Spinal cord (tissue), 4 donors: Measurements from ENCODE around the gene AFG3L2. TPM values are rescaled to one million over a fixed set of nuclear protein-coding genes. Genes with fewer than 3 reads are reported as not detected.

Experiments used
- polyA plus RNA-seq, 2 donors: library from polyadenylated mRNA; unstranded; fragments of 120-200 nt; gene quantifications; one replicate each; pipeline ENCODE4 v1.2.1, GENCODE V29; 2013; ENCODE audit not compliant: insufficient read length in 2 of 2
- small RNA-seq: library from RNA; depleted of rRNA; stranded (forward); fragments of <200 nt; gene quantifications from one replicate; pipeline ENCODE3, GENCODE V24; 2014; ENCODE audit warnings: low replicate concordance
- total RNA-seq, 2 donors: library from RNA; depleted of rRNA in 1 of 2; stranded (reverse); fragments of 120-200 nt in 1 of 2; fragments of >200 nt in 1 of 2; gene quantifications; one replicate each; pipeline versions ENCODE4 v1.2.3 to v1.2.4, GENCODE V29; 2013 to 2014

The AFG3L2 gene
- total and polyA plus RNA-seq, 4 donors: 44.7 to 55.8 (median 50.0) TPM

Small RNA genes lying within 50 kb of the gene (small RNA-seq; reads per million reads assigned to genes)
- gene RNU6-170P (not detected), gene RNU7-129P (not detected)

Other genes starting within 250 kb of the AFG3L2 start
- under 1 TPM; 0.44 to 0.50 TPM for gene CIDEA, start 122.9 kb downstream of the AFG3L2 start, total RNA-seq
- 1 to 10 TPM in 1 of 2 donors, under 1 TPM in 1; 0.38 to 1.0 TPM for gene CIDEA, start 122.9 kb downstream of the AFG3L2 start, polyA plus RNA-seq
- gene TUBB6, start 69.0 kb downstream of the AFG3L2 start, total RNA-seq: 100 to 1,000 TPM; 107 to 163 TPM
- 10 to 100 TPM; 42.9 to 67.2 TPM for gene TUBB6, start 69.0 kb downstream of the AFG3L2 start, polyA plus RNA-seq
- 1 to 10 TPM; 3.5 to 9.0 TPM for gene PRELID3A, start 30.7 kb upstream of the AFG3L2 start, total RNA-seq
- 10 to 100 TPM; 12.6 to 20.8 TPM for gene PRELID3A, start 30.7 kb upstream of the AFG3L2 start, polyA plus RNA-seq